ENCODE data around the gene MAK. TPM values are rescaled to one million over a fixed set of nuclear protein-coding genes. Genes with fewer than 3 reads are reported as not detected.
"Not testable (repeated sequence)": the region's sequence is repeated elsewhere in the genome, so short reads cannot be mapped to it uniquely, and the experiment has no call there.

MAK gene
- total RNA-seq, 1 experiment from 2014 or later, result 0.13 TPM

- H3K9me3 ChIP-seq, DNase-seq, H3K36me3 ChIP-seq, H3K4me3 ChIP-seq, H3K27me3 ChIP-seq: not testable (repeated sequence)
These were observed 28.4 kb upstream of the MAK start for GRCh38 chr6:10866709-10867108.

- DNase-seq, H3K36me3 ChIP-seq, H3K9me3 ChIP-seq, H3K4me3 ChIP-seq, H3K27me3 ChIP-seq: not testable (repeated sequence)
These were observed 24.7 kb upstream of the MAK start for GRCh38 chr6:10863031-10863430.

GRCh38 chr6:10862361-10862760 lies 24.0 kb upstream of the MAK start:
- H3K36me3 ChIP-seq, result no peaks in the 10 kb centered on the region
- H3K27me3 ChIP-seq, result peaks cover 5% of the 10 kb centered on the region; the same call in 1 of the 2 replicates
- no peaks in the 10 kb centered on the region for H3K9me3 ChIP-seq
- H3K4me3 ChIP-seq, result no peak overlapping the region
- DNase-seq, result no peak

DNA sequence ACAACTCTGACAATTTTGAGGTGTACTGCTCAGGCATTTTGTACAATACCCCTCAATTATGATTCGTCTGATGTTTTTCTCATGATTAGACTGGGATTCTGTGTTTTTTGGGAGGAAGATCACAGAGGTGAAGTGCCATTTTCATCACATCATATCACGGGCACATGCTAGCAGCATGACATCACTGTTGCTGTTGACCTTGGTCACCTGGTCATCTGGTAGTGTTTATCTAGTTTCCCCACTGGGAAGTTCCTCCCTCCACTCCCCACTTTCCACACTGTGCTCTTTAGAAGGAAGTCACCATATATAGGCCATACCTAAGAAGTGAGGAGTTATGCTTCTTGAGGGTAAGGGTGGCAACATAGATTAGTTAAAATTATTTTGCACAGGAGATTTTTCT lies 22.7 kb upstream of the MAK start:
- Histone ChIP-seq H3K9me3 (no peaks in the 10 kb centered on the region; the same call in 1 of the 2 replicates), H3K4me3 (no peak overlapping the region), H3K36me3 (no peaks in the 10 kb centered on the region), H3K27me3 (peaks cover 7% of the 10 kb centered on the region; the same call in 1 of the 2 replicates)
- DNase-seq, result no peak

DNA sequence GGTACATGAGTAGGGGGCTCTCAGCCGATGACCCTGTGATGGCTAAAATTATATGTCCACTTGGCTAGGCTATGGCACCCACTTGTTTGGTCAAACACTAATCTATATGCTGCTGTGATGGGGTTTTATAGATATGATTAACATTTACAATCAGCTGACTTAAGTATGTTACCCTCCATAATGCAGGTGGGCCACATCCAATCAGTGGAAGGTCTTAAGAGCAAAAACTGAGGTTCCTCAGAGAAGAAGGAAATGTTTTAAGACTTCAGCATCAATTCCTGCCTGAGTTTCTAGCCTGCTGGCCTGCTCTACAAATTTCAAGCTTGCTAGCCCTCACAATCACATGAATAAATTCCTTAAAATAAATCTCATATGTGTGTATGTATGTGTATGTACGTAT lies 18.9 kb upstream of the MAK start:
- Histone ChIP-seq H3K9me3 (peaks cover 24% of the 10 kb centered on the region), H3K4me3 (no peak overlapping the region), H3K27me3 (peaks cover 11% of the 10 kb centered on the region; the same call in 1 of the 2 replicates), H3K36me3 (no peaks in the 10 kb centered on the region)
- no peak for DNase-seq

GRCh38 chr6:10854922-10855632 lies 16.7 kb upstream of the MAK start:
- Histone ChIP-seq H3K36me3 (no peaks in the 10 kb centered on the region), H3K4me3 (no peak overlapping the region), H3K27me3 (peaks cover 15% of the 10 kb centered on the region; the same call in 1 of the 2 replicates), H3K9me3 (peaks cover 25% of the 10 kb centered on the region)
- DNase-seq, result peak; percentile 14

- DNase-seq, result not testable (repeated sequence)
These were observed 15.5 kb upstream of the MAK start for GRCh38 chr6:10853849-10854300.

DNA sequence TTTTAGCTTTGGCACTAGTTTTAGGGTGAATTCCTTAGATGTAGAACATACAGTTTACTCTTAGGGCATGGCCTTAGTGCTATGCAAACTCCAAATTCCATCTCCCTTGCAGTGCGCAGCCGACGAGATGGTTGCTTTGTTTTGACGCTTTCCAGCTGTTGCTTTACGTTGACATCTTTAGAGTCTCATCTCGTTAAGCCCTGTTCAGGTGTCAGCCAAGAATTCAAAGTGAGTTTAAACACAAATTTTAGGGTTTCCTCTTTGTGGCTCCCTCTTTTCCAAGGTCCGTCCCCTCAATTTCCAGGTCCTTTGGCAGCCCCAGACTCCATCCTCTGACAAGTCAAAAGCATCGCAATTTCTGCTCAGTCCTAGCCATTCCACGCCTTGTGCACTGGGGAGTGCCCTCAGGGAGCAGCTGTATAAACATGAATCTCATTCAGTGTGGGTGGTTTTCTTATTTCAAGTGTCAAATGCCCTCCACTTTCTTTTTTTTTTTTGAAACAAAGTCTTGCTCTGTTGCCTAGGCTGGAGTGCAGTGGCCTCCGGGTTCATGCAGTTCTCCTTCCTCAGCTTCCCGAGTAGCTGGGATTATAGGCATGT lies 14.1 kb upstream of the MAK start:
- DNase-seq, result no peak
- Histone ChIP-seq H3K27me3 (0 out of 2 replicates have a peak, but pooled peaks cover 12% of the 10 kb centered on the region), H3K4me3 (no peak overlapping the region), H3K36me3 (no peaks in the 10 kb centered on the region), H3K9me3 (peaks cover 25% of the 10 kb centered on the region)

More at GRCh38 chr6:10853849-10854300, 15.5 kb upstream of the MAK start:
- H3K9me3 ChIP-seq, result peaks cover 25% of the 10 kb centered on the region
- peaks cover 15% of the 10 kb centered on the region; the same call in 1 of the 2 replicates for H3K27me3 ChIP-seq
- H3K4me3 ChIP-seq, H3K36me3 ChIP-seq: not testable (repeated sequence)

DNA sequence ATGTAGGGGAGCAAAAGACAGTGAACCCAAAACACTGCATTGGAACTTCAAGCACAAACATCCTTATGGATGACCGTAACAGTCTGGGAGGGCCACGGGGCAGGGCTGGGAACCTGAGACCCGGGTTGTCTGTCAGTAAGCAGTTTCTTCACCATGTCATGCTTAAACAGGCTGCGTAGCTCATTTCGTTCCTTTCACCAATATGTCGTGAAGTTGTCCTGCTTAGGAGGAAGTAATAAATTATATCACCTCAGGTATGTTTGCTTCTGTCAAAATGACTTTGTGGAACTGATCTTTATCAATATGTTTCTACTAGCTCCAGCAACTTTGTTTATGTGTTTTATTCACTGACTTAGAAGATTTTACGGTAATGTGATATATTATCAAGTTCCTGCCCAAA lies 12.4 kb upstream of the MAK start:
- Histone ChIP-seq H3K36me3 (no peaks in the 10 kb centered on the region), H3K4me3 (no peak overlapping the region), H3K27me3 (0 out of 2 replicates have a peak, but pooled peaks cover 10% of the 10 kb centered on the region), H3K9me3 (peaks cover 25% of the 10 kb centered on the region)
- no peak for DNase-seq

DNA sequence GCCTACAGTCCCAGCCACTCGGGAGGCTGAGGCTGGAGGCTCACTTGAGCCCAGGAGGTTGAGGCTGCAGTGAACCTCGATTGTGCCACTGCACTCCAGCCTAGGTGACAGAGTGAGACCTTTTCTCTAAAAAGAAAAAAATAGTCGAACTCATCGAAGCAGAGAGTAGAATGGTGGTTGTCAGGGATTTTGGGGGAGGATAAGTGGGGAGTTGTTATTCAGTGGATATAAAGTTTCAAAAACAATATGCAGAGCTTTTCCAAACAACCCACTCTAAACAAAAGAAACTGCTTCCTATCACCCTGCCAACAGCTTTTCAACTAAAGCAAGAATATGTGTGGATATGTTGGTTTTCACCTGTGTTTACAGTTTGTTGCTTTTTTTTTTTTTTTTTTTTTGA lies 11.6 kb upstream of the MAK start:
- Histone ChIP-seq H3K27me3 (0 out of 2 replicates have a peak, but pooled peaks cover 10% of the 10 kb centered on the region), H3K4me3 (no peak overlapping the region), H3K36me3 (no peaks in the 10 kb centered on the region), H3K9me3 (peaks cover 23% of the 10 kb centered on the region)
- DNase-seq, result no peak

DNA sequence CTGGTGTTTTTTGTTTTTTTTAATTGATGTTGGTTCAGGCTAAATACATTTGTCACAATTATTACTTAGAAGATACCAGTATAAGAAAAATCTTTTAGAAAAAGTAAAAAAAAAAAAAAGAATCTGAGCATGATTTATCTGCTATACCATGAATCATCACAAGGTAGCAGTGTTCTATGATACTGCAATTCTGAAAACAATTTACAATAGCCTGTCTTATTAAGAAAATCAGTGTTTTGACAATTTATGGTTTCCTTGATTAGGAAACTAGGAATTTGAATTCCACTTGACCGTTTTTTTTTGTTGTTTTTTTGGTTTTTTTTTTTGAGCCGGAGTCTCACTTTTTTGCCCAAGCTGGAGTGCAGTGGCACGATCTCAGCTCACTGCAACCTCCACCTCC lies 9.3 kb upstream of the MAK start:
- peaks cover 10% of the 10 kb centered on the region; the same call in 1 of the 2 replicates for H3K27me3 ChIP-seq
- H3K4me3 ChIP-seq, result no peak overlapping the region
- peaks cover 13% of the 10 kb centered on the region for H3K9me3 ChIP-seq
- no peaks in the 10 kb centered on the region for H3K36me3 ChIP-seq
- DNase-seq, result no peak

DNA sequence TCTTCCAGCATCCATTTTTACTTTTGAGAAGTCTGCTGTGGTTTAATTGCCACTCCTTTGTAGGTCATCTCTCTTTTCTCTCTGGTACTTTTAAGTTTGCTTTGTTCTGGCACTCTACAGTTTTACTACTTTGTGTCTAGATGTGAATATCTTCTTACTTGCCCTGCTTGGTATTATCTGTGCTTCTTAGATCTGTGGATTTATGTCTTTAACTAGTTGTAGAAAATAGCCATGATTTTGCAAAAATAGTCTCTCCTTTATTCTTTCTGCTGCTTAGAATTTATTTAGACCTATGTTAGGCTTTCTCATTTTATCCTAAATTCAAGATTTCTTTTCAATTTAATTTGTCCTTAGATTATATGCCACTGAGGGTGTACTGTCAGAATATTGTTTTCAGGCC lies 5.2 kb upstream of the MAK start:
- peaks cover 39% of the 10 kb centered on the region for H3K27me3 ChIP-seq
- no peak overlapping the region for H3K4me3 ChIP-seq
- DNase-seq, result no peak
- peaks cover 8% of the 10 kb centered on the region for H3K9me3 ChIP-seq
- no peaks in the 10 kb centered on the region for H3K36me3 ChIP-seq

DNA sequence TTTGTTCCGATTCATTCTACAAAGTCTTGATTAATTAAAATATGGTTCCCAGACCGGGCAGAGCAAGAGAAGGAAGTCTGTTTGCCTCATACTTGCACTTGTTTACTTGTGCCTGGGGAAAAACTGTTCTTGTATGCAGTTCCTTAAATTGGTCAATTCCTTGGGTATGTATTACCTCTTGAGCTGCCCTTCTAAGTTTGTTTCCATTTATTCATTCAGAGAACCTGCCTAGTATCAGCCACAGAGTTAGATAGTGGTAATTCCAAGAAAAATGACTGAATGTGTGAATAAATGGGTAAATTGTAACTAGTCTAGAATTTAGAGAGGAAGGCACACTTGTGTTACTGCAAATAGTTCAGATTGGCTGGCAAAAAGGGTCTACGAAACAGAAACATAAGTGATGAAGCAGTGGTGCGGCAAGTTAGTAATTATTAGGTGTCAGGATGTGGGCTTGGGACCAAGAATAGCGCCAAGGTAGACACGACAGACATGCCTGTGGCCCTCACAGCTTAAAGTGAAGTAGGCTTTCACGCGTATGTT lies 525 bp upstream of the MAK start:
- Histone ChIP-seq H3K4me3 (peak overlapping the region; percentile 59), H3K27me3 (peaks cover 71% of the 10 kb centered on the region), H3K36me3 (no peaks in the 10 kb centered on the region), H3K9me3 (peaks cover 7% of the 10 kb centered on the region)
- no peak for DNase-seq

DNA sequence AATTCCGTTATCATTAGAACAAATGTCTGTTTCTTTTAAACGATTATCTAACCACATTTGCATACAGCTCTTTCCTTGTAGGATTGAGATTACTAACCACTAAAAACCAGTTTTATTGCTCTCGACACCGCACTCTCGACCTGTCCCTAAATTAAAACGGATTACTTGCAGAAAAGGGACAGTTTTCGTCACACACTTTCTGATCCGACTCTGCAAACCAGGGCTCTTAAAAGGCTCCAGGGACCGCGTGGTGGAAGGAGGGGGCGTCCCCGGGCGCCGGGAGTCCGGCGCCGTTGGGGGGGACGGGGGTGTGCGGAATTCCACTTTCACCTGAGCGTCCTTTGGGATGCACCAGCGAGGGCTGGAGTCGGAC lies 731 bp downstream of the MAK start:
- H3K27me3 ChIP-seq, result peaks cover 68% of the 10 kb centered on the region
- H3K4me3 ChIP-seq, result peak overlapping the region; percentile 59
- H3K9me3 ChIP-seq, result no peaks in the 10 kb centered on the region
- DNase-seq, result peak; percentile 23
- no peaks in the 10 kb centered on the region for H3K36me3 ChIP-seq

DNA sequence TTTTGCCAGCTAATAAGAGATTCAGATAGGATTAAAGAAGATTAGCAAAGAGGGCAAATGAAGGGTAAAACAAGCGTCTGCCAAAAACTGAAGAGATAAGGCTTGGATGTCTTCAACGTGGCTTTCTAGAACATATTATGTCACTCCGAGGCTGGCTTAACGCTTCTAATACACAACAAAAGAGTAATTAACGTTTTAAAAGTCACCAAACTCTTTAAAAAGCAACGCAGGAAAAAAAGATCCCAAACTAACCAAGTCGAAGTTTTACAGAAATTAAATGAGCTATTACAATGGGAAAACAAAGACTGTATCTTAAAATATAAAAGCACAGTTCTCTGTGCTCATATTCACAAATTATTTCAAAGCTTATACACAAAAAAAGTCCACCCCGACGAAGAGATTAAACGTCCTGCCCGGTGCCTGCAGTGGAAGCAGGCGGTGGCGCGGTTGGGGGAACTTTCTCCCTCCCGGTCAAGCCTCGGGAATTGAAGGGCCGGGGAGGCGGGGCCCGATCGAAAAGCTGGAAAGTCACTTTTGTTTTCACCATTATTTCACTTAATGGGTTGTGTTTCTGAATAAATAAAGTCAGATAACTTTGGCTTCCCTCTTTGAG lies 1.2 kb downstream of the MAK start:
- Histone ChIP-seq H3K36me3 (no peaks in the 10 kb centered on the region), H3K9me3 (no peaks in the 10 kb centered on the region), H3K4me3 (peak overlapping the region; percentile 59), H3K27me3 (peaks cover 64% of the 10 kb centered on the region)
- peak; percentile 58 for DNase-seq

DNA sequence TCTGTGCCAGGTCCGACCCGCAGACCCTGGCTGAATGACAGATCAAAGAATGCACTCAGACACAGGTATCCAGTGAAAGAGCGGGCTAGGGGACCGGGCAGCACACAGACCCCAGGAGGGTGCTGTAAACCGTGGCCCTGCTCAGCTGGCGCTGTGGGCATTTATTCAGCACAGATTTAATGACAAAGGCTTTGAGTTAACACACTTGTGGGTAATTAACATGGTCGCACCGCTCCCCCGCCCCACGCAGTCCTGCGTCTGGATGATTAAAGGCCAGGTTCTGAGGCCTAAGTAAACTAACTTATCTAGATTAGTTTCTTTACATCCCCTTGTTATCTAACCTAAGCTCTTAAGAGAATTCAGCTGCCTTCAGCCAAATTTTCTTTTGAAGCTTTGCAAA lies 3.5 kb downstream of the MAK start:
- Histone ChIP-seq H3K27me3 (peaks cover 44% of the 10 kb centered on the region), H3K9me3 (no peaks in the 10 kb centered on the region)

DNA sequence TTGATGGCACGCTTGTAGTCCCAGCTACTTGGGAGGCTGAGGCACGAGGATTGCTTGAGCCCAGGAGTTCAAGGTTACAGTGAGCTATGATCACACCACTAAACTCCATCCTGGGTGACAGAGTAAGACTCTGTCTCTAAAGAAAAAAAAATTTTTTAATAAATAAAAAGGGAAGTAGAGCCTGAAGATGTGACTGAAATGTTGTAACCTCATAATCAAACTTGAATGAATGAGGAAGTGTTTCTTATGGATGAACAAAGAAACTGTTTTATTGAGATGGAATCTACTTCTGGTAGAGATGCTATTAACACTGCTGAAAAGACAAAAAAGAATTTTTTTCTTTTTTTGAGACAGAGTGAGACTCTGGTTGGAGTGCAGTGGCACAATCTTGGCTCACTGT lies 6.7 kb downstream of the MAK start:
- peaks cover 14% of the 10 kb centered on the region for H3K27me3 ChIP-seq
- DNase-seq, result no peak
- no peaks in the 10 kb centered on the region for H3K9me3 ChIP-seq
- H3K4me3 ChIP-seq, result no peak overlapping the region
- H3K36me3 ChIP-seq, result no peaks in the 10 kb centered on the region

More for the DNA sequence above, 3.5 kb downstream of the MAK start:
- H3K4me3 ChIP-seq, result no peak overlapping the region
- DNase-seq, result no peak
- no peaks in the 10 kb centered on the region for H3K36me3 ChIP-seq
